Testis (tissue), 3 donors: Measurements from ENCODE around the gene IGFBPL1. TPM values are rescaled to one million over a fixed set of nuclear protein-coding genes. Genes with fewer than 3 reads are reported as not detected.

Experiments
- DNase-seq: peaks from one replicate; pipeline ENCODE4 v3.0.0-alpha.2; 2019
- H3K27ac ChIP-seq, 2 donors: fragments of 200-600 bp; sonication (generic); one replicate each; pipeline ENCODE4 v1.5.1; 2019
- H3K27me3 ChIP-seq: fragments of 200-600 bp; sonication (generic); one replicate; pipeline ENCODE4 v1.5.1; 2019
- H3K36me3 ChIP-seq: fragments of 200-600 bp; sonication (generic); one replicate; pipeline ENCODE4 v1.5.1; 2017; ENCODE audit warnings: low read depth; ENCODE audit errors: missing control alignments
- H3K4me1 ChIP-seq: fragments of 200-600 bp; sonication (generic); one replicate; pipeline ENCODE4 v1.5.1; 2019
- H3K4me3 ChIP-seq, 2 donors: fragments of 200-600 bp; sonication (generic); one replicate each; pipeline ENCODE4 v1.5.1; 2017 to 2019
- H3K9me3 ChIP-seq: fragments of 200-600 bp; sonication (generic); one replicate; pipeline ENCODE4 v1.5.1; 2017
- POLR2A ChIP-seq: fragments of 450-650 bp; IDR thresholded peaks from one replicate; pipeline ENCODE4 v1.6.1; 2017; ENCODE audit warnings: antibody characterized with exemption, mild to moderate bottlenecking, moderate library complexity
- WGBS, 2 donors: methylation state at CpG; one replicate each; pipeline ENCODE4 v1.1.5; 2018; 5-methylcytosine and 5-hydroxymethylcytosine counted together
- intact Hi-C: fragments of 100-400 bp; cut with DNase I; formaldehyde crosslinking; loops from one replicate; pipeline ENCODE4 v1.15.1; 2023; ENCODE audit warnings: low total_unique reads
- polyA plus RNA-seq: library from polyadenylated mRNA; stranded (reverse); fragments of 350-450 nt; fragmentation: Illumina TruSeq; extraction: RNeasy Lipid Tissue Mini Kit (QIAGEN cat#74804); gene quantifications from one replicate; pipeline ENCODE4 v1.2.3, GENCODE V29; 2014; ENCODE audit warnings: low read depth, low replicate concordance; ENCODE audit not compliant: insufficient read depth
- total RNA-seq, 2 donors: library from RNA; depleted of rRNA; stranded (reverse); fragments of >200 nt; gene quantifications; one replicate each; pipeline ENCODE4 v1.2.3, GENCODE V29; 2016
- TF ChIP-seq, protein P1 (sequence below), 3 experiments: fragments of 450-650 bp in 2 of 3; fragments of 200-600 bp in 1 of 3; sonication (generic) in 1 of 3; IDR thresholded peaks; one replicate each; pipeline ENCODE4 v1.5.1; 2016 to 2019; ENCODE audit warnings: antibody characterized with exemption in 3 of 3, mild to moderate bottlenecking in 2 of 3, moderate library complexity in 1 of 3

The IGFBPL1 gene
- total and polyA plus RNA-seq, 3 donors from 2014 or later, result 5.8 to 18.4 (median 18.0) TPM

DNA sequence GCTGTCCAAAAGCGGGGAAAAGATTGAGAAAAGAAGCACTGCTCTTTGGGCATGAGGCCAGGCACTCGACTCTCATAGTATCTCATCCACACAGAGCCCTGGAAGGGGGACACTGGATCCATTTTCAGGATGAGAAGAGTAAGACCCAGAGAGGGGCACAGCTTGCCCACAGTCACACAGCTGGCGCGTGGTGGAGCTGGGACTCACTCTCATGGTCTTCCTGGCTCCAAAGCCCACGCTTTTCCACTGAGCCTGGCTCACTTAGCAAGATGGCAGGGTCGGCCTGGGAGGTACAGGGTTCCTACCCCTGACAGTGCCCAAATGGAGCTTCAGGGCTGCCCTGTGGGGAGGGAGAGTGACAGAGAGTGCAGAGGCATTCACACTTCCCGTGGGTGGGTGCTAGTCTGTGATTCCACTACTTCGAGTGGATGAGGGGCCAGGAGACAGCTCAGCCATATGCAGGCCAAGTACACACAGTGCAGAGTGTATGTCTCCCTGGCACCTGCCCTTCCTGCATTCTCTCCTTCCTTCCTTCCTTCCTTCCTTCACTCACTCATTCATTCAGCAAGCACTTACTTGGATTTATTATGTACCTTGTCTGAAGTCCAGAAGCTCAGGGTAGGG lies 18.3 kb upstream of the IGFBPL1 start:
- Histone ChIP-seq H3K27me3 (no peaks in the 10 kb centered on the region), H3K4me1 (no peaks in the 10 kb centered on the region), H3K9me3 (no peaks in the 10 kb centered on the region), H3K36me3 (no peaks in the 10 kb centered on the region), H3K27ac (no peak overlapping the region), H3K4me3 (no peak overlapping the region)
- TF ChIP-seq POLR2A, result no peak
- TF ChIP-seq, protein P1, sequence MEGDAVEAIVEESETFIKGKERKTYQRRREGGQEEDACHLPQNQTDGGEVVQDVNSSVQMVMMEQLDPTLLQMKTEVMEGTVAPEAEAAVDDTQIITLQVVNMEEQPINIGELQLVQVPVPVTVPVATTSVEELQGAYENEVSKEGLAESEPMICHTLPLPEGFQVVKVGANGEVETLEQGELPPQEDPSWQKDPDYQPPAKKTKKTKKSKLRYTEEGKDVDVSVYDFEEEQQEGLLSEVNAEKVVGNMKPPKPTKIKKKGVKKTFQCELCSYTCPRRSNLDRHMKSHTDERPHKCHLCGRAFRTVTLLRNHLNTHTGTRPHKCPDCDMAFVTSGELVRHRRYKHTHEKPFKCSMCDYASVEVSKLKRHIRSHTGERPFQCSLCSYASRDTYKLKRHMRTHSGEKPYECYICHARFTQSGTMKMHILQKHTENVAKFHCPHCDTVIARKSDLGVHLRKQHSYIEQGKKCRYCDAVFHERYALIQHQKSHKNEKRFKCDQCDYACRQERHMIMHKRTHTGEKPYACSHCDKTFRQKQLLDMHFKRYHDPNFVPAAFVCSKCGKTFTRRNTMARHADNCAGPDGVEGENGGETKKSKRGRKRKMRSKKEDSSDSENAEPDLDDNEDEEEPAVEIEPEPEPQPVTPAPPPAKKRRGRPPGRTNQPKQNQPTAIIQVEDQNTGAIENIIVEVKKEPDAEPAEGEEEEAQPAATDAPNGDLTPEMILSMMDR (IDR thresholded peaks at IDR 0.05), result no peak
- no peak for DNase-seq
- intact Hi-C loops, result no loop called here
- 57 to 67% methylated on average over 4 to 8 of the region's 8 CpGs for WGBS, 2 donors

DNA sequence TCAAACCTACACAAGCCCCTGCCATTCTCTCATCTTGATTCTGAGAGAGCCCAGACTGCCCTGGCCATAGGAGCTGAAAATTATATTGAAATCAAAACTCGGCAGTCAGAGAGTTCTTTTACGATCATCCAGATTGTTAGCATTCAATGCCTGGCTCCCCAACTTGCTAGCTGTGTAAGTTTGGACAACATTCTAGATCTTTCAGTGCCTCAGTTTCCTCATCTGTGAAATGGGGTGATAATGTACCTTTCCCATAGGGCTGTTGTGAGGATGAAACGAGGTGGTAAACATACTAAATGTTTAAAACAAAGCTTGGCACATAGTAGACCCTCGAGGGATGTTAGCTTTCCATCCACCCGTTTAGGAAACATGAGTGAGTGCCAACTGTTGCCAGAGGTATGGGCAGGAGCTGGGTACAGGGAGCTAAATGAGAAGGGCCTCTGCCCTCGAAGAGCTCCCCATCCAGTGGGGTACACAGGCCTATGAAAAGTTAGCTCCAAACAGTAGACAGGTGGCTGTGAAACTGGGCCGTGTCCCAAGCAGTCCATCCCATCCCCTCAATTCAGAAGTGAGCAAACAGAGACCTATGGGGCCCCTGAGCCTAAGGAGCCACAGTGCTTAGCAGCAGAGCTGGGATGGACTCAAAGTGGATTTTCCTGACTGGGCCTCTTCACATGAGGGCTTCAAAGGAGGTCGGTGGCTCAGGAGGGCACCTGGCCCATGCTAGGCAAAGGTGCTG lies 17.3 kb upstream of the IGFBPL1 start:
- H3K27ac ChIP-seq, result no peak overlapping the region
- TF ChIP-seq POLR2A, result no peak
- TF ChIP-seq, protein P1 (IDR thresholded peaks at IDR 0.05), result no peak
- WGBS, 2 donors, result 85 to 95% methylated on average over 8 of the region's 8 CpGs

DNA sequence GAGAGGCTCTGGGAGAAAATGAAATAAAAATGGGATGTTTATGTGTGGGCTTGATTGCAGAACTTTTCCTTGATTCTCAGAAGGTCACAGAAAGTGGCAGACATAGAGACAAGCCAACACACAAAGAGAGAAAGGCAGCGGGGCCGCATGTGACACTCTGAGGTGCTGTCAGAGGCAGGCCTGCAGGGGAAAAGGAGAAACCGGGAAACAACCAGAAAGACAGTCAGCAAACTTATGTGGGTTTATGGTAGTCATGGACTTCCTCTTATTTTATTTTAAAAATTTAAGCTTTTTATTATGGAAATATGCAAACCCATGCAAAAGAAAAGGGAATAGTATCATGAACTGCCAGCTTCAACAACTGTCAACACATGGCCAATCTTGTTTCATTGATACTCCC lies 16.3 kb upstream of the IGFBPL1 start:
- no peaks in the 10 kb centered on the region for H3K27me3 ChIP-seq
- intact Hi-C loops, result no loop called here
- no peaks in the 10 kb centered on the region for H3K9me3 ChIP-seq
- no peaks in the 10 kb centered on the region for H3K4me1 ChIP-seq
- no peak for DNase-seq
- TF ChIP-seq, protein P1 (IDR thresholded peaks at IDR 0.05), result no peak
- no peak for TF ChIP-seq POLR2A
- 70 to 88% methylated on average over 3 of the region's 3 CpGs for WGBS, 2 donors
- H3K36me3 ChIP-seq, result no peaks in the 10 kb centered on the region
- no peak overlapping the region for H3K27ac ChIP-seq
- no peak overlapping the region for H3K4me3 ChIP-seq

More for the DNA sequence above, 17.3 kb upstream of the IGFBPL1 start:
- no peaks in the 10 kb centered on the region for H3K27me3 ChIP-seq
- intact Hi-C loops, result no loop called here
- no peaks in the 10 kb centered on the region for H3K9me3 ChIP-seq
- DNase-seq, result no peak
- H3K4me1 ChIP-seq, result no peaks in the 10 kb centered on the region
- H3K4me3 ChIP-seq, result no peak overlapping the region
- no peaks in the 10 kb centered on the region for H3K36me3 ChIP-seq

DNA sequence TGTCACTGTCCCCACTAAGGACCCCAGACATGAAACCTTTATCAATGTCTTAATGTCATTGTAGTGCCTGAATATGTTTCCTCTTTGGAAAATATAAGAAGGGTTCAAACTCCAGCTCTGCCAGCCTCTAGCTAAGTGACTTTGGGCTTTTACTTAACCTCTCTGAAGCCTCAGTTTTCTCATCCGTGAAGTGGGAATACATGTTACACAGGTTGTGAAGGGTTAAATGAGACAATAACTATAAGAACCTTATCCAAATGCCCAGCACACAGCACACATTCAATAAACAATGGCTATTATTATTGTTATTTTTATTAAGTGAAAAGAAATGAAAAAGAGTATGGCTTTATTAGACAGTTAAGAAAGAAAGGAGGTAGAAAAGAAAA lies 15.7 kb upstream of the IGFBPL1 start:
- TF ChIP-seq POLR2A, result no peak
- TF ChIP-seq, protein P1 (IDR thresholded peaks at IDR 0.05), result no peak
- Histone ChIP-seq H3K9me3 (no peaks in the 10 kb centered on the region), H3K27me3 (no peaks in the 10 kb centered on the region), H3K4me3 (no peak overlapping the region), H3K36me3 (no peaks in the 10 kb centered on the region), H3K27ac (no peak overlapping the region), H3K4me1 (no peaks in the 10 kb centered on the region)
- no peak for DNase-seq
- 88 to 97% methylated on average over 1 of the region's 1 CpG for WGBS, 2 donors
- intact Hi-C loops, result no loop called here
